ENCODE measurements around the gene ZMYND8.

DNA sequence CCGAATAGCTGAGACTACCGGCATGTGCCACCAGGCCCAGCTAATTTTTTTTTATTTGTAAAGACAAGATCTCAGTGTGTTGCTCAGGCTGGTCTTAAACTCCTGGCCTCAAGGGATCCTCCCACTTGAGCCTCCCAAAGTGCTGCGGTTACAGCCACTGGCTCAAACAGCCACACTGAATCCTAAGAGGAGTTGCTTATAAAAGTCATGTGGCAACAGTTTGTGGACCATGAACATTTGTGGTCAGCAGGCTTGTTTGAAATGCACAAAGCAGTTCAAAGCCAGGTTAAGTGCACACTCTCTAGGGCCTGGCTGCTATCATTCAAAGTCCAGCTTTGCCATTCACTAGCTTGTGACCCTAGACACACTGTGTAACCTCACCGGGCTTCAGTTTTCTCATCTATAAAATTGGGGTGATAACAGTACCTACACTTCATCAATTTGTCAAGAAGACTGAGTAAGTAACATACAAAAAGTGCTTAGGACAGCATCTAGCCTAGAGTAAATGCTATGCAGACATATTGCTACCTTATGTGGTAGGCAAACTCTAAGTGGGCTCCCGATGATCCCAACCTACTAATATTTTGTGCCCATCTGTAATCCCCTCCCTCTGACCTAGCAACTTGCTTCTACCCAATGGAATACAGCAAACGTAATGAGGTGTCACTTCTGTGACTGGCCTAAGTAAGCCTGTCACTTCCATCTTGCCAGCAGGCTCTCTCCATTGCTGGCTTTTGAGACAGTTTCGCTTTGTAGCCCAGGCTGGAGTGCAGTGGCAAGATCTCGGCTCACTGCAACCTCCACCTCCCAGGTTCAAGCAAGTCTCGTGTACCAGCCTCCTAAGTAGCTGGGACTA, 122.9 kb downstream of the ZMYND8 start:
- TF ChIP-seq CTCF (conservative IDR thresholded peaks at IDR 0.05) (no peak), ZFX (IDR thresholded peaks at IDR 0.05) (no peak)
